OCI-M1 (cell line): Measurements from ENCODE around the gene VPS39.

ENCODE experiments used
- DNase-seq: peaks from one replicate; lab custom pipeline; 2025; lab: John Stamatoyannopoulos, UW

VPS39 gene

DNA sequence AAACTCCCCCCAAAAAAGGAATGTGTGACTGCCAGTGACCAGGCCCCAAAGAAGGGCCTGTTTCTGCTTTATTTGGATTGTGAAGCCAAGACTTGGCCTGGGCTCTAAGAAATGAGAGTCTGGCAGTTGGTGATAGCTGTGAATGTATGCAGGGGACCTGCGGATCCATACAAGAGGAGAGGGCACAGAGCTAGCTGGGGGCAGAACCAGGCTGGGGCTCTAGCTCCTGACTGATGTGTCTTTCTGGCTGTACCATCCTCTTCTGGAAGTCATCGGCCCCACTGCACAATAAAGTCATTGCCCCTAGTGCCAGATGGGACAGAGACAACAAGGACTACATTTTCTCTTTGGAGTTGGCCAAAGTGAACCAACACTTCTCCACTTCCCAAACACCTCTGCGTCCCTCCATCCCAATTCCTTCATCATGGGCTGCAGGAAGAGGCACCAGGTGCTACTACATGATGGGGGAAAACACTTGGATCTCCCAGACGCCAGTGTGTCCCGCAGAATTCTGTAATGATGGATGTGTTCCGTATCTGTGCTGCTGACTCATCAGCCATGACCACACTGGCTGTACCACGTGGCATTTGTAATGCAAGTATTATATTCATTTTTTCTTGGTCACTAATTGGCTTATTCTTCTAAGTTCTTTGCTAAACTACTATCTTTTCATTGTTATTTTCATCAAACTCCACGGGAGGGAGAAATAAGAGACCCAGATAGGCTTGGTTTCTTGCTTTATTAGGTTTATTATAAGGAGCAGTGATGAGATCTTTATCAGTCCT is 49.9 kb downstream of the VPS39 start:
- DNase-seq = peak; percentile 53

DNA sequence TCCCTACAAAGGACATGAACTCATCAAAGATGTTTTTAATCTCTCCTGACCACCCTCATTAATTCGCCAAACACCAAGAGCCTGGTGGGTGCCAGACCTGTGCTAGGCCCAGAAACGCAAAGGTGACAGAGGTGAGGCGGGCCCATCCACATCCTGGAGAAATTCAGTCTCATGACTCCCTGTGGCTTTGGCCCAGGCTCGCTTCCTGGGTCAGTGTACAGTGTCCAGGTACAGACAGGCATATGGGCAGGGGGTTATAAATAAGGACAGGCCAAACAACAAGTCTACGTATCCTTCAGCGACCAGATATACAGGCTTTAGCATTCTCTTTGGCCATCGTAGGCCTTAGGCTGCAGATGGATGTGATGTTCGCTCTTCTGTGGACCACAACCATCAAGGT is 50.7 kb downstream of the VPS39 start:
- no peak for DNase-seq

DNA sequence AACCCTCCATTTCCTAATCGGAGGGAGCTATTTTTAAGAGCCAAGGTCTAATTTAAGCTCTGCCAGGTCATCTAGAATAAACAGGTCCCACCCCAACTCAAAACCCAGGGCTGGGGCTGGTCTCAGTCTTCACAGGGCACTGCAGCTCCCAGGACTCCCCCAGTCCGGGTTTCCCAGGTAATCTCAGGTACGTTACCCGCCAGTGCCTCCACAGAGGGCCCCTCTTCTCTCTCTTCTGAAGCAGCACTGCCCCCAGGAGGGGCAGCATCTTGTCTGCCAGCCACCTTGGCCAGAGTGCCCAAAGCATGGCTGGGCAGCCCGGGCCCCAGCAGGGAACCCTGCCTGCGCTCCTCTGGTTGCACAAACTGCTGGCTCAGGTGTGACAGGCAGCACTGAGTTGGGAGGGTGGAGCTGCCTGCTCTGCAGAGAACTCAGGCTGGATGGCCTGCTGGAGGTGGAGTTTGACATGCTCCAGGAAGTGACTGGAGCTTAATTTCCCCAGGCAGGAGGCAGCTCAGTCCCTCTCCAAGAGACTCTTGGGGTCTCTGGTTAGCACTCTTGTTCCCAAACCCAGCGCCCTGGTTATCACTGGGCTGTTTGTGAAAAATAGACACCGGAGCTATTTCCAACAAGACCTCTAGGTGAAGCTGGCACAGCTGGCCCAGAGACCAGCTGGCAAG is 51.7 kb downstream of the VPS39 start, which contains the start of gene PLA2G4F:
PLA2G4F (minus strand) TSS at position 394 of the 680 bp plus-strand sequence; CDS start at position 307, 87 bp downstream.
- no peak for DNase-seq

DNA sequence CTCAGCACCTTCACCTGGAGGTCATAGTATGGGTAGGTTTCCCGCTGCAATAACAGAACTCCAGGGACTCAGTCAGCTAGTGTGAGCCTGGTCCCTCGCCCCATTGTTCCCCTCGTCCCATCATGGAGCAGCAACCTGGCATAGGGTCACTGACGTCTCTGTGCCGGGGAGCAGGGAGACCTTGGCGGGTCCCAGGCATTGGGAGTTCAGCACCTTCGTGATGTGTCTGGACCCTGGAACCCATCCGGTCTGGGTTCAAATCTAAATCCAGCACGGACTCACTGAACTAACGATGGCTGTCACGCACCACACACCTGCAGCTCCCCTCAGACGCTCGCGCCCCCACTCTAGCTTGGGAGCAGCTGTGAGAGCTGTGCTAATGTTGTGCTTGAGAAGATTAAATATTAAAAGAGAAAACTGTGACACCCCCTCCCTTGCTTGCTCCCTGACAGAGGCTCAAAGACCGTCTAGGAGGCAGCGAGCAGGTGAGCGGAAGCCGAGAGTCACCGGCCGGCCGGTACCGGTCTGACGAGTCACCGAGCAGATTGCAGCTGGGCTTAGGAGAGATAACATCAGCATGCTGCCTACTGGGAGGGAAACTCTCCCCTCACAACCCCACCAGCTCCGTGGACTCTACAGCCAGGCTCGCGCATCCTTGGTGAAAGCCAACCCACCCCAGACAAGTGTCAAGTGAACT is 52.4 kb downstream of the VPS39 start:
- no peak for DNase-seq

DNA sequence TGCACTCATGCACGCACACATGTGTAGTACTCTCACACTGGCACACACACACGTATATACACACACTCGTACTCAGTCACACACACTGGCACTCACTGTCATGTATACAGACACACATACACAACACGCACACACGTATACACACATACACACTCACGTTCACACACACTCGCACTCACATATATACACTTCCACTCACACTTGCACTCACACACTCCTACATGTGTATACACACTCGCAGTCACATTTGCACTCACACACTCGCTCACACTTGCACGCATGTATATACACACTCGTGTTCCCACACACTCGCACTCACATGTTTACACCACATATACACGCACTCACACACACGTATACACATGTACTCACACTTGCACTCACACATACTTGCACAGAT is 53.1 kb downstream of the VPS39 start:
- DNase-seq = no peak

DNA sequence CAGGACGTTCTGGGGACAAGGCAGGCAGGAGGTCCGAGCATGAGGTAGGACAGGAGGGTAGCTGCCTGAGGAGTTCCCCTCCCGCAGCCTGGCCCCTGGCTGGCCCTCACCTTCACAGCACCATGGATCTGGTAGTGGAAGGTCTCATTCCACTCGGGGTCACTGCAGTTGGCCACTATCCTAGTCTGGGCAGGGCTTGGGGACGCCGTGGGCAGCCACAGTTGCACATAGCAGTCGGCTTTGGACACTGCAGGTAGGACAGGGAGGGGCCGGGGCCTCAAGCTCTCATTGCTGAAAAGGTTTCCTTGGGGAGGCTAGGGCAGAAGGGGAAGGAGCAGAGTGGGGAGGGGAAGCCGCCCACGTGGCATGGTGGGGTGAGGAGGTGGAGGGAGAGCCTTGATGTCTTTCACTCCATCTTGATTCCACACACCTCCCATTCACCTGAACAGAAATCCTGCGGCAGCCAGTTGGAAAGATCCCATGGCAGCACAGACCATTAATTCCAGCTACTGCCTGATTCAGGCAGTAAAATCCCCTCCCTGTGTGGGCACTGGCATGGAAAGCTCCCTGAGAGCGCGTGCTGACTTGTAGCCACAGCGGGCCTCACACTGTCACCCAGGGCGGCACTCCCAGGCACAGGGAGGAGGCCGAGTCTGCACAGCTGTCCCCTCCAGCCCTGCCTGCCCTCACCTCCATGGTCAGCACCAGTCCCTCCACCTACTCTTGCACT is 53.7 kb downstream of the VPS39 start:
- no peak for DNase-seq

DNA sequence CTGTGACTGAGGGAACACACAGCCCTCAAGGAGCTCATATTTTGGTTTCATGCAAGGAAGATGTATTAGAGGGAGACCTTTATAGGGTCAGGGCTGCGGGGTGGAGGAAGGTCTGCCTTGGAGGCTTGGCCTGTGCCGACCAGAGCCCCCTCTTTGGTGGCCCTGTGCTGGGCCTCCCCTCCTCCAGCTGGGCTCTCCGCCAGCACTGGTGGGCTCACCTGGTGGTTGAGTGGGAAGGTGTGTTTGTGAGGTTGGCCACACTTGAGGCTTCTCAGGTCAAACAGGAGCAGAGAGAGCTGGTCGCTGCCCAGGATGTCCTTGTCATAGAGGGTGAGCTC is 54.3 kb downstream of the VPS39 start:
- no peak for DNase-seq

DNA sequence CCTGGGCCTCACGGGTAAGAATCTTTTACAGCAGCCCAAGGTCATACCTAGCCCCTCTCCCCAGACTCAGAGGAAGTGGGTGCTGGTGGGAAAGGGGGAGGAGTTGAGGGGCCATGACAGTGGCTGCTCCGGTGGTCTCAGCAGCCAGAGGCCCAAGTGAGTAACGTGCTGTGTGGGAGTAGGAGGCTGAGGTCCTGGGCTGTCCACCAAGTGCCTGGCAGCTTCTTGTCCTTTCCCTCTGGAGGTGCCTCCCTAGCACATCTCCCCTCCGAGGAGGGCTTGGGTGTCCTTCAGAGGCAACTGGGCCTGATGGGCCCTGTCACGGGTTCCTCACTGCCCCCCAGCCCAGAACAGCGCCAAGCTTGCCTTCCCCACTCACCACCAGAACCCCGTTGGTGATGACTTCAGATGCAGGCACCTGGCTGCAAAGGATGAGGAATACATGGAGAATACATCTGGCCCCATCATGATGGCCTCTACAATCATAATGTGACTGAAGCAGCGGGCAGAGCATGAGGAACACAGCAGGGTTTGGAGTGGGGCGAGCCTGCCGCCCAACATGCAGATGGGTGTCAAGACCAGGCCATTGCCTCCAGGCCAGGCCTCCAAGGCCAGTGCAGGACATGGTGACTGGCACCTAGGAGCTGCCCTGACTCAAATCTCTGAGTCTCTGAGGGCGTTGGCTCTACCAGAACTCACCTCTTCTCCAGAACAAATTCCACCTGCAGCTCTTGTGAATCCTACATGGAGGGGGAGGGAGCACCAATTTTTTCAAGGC is 55.0 kb downstream of the VPS39 start:
- no peak for DNase-seq

DNA sequence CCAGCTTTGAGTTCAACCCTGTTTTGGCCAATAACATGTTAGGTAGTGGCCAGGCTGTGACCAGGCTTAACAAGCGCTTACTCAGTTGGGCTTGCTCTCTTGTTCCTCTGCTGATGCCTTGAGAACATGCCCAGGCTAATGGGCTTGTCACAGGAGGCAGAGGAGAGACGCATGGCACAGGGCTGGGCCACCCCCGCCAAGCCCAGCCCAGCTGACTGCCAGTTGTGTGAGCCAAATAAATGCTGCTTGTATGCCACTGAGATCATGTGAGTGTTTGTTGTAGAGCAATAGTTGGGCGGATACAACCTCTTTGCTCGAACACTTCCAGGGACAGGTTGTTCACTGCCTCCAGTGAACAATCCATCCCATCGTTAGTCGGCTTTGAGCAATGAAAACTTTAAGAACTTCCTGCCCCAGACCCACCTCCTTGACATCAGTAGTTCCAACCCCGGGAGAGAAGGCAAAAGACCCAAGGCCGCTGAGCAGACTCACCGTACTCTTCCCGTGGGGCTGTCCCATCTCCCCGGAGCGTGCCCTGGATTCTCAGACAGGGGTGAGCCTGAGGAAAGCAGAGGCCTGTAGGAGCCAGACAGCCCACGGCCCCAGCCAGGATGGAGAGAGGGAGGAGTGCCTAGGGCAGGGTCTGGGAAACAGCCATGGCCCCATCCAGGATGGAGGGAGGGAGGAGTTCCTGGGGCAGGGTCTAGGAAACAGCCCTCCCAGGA is 55.7 kb downstream of the VPS39 start:
- DNase-seq = no peak

DNA sequence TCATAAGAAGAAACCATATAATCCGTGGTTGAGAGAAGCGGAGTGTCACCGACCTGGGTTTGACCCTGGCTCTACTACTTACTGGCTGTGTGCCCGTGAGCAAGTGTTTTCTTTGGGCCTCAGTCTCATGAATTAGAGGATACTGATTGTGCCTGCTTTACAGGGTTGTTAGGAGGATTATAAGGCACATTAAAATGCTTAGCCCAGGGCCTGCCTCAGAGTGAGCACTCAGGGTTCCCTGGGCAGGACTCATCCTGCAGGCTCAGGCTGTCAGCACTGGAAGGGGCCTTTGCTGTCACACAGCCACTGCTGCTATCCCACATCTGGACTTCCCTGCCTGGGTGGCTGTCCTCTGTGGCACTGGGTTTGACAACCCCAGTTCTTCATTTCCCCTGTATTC is 56.4 kb downstream of the VPS39 start:
- peak; percentile 6 for DNase-seq

DNA sequence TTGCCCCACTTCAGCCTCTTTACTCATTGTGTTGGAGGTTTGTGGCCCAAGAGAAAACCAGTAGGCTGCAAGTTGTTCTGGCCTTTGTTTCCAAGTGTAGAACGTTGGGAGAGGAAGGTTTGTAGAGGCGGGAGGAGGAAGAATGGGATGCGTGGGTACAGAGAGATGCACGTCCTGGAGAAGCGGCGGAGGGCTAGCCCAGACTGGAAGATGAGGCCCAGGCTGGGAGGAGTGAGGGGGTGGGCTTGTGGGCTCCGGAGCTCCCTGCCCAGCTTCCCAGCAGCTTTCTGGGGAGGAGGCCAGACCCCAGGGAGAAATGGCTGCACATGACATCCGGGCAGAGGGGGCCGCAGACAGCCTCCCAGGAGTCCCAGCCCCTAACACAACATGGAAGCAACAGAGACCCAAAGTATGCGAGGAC is 57.0 kb downstream of the VPS39 start:
- DNase-seq = no peak

DNA sequence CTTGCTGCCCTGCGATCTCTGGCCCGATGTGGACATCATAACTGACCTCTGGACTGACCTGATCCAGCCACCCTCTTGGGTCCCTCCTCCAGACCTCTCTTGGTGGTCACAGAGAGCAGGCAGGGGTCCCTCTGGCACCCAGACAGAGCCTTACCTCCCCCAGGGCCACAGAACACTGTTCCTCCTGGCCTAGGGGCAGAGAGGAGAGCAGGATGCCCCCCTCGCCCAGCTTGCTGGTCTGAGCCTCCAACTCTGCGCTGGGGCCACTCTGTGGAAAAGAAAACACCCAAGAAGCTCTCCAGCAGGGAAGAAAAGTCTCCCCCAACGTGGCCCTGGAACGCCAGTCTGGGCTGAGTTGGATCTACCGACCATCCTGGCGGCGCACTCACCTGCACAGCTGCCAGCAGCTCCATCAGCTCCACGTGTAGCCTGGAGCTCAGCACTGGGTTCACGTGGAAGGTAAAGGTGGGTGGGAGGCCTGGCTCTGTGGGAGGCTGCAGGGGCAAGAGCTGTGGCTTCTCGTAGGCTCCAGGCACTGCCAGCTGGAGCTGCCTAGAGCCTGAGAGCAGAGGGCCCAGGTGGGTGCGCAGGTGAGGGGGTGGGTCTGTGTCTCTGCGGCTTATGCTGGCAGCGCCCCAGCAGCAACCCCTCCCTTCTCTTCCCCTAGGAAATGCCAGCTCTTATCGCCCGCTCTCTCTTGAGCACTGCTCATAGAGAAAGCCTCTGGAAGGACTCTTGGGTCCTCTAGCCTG is 57.7 kb downstream of the VPS39 start:
- DNase-seq = no peak

DNA sequence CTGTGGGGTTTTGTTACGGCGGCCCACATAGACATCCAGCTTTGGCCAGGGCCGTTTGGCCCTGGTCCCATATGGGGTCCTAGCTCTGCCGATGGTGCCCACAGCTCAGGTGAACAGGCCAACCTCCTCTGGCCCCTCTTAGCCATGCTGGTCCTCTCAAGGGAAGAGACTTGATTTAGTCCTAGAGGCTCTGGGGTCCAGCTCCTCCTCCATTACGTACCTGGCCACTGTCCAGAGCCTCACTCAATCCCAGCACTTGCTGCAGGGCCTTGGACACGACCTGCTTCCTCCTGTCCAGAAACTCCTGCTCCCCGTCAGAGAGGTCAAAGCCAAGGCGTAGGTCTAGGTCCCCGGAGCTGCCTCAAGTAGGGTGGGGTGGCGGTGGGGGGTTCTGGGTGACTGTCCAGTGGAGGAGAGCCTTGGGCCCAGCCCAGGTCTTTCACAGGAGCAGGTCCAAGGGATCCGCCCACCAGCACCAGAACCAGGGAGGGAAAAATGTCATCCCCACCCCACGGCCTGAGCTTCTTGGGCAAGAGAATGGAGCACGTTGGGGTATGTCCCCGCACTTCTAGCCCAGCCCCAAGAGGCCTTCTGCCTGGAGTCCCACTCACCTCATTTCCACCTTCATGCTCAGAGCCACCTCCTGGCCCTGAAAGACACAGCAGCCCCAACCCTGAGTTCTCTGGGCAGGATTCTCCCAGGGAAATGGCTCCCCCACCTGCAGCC is 58.4 kb downstream of the VPS39 start:
- DNase-seq = no peak

DNA sequence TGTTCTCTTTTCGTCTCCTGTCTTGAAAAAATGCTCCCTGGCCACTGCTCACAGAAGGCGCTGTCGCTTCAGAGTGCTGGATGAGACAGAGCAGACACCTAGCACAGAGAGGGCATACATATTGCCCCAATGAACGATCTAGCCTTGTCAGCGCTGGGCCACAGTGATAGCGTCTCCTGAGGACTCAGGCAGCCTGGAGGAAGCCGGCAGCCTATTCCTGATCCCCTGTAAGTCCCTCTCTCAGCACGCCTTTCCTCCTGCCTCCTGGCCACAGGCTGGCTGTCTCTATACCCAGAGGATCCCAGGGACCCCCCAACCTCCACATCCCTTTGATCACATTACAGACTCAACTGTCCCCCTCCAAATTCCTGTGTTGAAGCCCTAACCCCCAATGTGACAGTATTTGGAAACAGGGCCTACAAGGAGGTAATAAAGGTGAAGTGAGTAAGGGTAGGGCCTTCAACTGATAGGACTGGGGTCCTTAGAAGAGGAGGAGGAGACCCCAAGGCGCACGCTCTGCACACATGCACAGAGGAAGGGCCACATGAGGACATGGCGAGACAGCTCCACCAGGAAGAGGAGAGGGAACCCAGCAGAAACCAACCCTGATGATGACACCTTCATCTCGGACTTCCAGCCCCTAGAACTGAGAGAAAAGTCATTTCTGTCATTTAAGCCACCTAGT is 59.2 kb downstream of the VPS39 start:
- no peak for DNase-seq

DNA sequence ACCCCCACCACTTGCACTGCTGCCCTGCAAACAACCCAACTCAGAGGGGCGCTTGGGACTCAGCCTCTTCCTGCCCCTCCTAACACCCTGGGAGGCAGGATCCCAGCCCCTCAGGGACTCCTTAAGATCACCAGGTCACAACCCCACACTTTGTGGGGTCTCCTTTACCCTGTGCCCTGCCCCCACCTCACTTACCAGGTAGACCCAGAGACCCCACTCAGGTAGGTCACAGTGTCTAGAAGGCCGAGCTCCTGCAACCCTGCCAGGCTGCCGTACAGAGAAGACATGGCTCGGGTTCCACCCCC is 60.7 kb downstream of the VPS39 start:
- DNase-seq = no peak

DNA sequence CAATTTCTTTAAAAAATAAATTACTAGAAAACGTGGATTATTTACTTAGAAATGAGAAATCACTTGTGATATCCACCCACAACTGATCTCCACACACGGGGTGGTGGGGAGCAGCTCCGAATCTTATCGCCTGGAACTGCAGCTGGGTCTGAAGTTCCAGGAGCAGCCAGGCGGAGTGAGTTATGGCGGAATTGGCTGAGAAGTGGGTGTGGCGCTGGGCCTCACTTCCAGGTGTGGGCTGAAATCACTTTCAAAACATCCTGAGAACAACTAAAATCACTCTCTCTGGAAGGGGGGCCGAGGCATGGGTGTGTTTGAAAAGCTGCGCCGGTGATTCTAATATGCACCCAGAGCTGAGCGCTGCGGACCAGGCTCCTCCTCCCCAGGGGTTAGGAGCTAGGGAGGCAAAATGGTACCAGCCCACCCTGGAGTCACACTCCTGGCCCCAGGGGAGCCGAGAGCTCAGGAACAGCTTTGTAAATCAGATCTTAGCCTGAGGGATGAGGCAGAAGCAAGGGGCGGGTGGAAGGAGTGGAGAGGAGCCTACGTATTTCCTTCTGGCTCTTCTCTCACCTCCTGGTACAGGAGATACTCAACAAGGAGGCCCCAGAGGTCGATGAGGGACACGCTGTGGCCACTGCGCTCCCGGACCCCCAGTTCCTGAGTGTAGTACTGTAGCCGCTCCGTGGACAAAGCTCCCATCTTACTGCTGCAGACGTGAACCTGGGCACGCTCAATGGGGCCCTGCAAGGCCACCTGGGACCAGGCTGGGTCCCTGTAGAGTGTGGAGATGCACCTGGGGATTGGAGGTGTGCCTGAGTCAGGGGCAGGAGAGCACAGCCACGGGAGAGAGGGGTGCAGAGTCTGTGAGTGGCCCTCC is 61.3 kb downstream of the VPS39 start:
- DNase-seq = no peak

DNA sequence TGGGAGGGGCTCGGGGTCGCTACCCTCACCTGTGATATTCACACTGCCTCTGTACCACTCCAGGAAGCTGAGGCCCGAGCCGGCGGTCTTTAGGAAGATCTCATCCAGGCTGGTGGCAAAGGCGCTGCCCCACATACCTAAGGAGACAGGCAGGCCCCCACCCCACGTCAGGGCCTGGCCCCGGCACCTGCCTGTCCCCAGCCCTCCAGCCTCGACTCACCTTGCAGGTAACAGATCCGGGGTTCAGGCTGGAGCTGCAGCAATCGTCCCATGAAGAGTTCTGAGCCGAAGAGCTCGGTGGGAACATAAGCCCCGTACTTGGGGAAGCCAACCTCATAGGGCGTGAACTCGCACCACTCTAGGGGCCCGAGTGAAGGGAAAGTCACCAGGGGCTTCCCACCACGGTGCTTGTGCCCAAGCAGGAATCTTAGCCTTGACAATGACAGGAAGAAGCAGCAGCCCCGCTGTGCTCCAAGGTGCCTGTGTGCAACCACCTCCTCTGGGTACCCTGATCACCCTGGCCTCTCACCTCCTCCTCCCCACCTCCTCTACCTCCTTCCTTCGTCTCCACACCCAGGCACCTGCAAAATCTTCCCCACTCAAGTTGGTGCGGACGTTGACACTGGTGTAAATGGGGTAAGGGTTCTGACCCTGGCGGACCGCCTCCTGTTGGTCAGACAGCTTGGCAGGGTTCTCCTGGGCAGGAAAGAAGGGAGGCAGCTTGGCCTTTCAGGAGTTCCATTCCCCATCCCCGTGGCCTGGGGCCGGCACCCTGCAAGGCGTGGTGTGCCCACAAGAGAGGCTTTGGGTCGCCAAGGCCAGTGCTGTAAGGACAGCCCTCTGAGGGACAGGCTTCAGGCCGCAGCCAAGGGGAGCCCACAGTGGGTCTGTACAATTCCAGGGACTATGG is 62.3 kb downstream of the VPS39 start:
- no peak for DNase-seq
